Subcutaneous adipose tissue (tissue), 4 donors: Measurements from ENCODE around the gene WDR11. TPM values are rescaled to one million over a fixed set of nuclear protein-coding genes. Genes with fewer than 3 reads are reported as not detected.

Experiments used
- CTCF ChIP-seq: fragments of 450-650 bp; IDR thresholded peaks from one replicate; pipeline ENCODE4 v1.5.1; 2016; ENCODE audit warnings: low read depth, mild to moderate bottlenecking, control low read depth, antibody characterized with exemption, moderate library complexity
- total RNA-seq, 4 donors: library from RNA; depleted of rRNA; stranded (reverse); fragments of >200 nt; gene quantifications; one replicate each; pipeline ENCODE4 v1.1.0, GENCODE V29; 2016

The WDR11 gene
- total RNA-seq = 100 to 1,000 TPM in 1 of 4 donors, 10 to 100 TPM in 3; 48.8 to 112 (median 69.9) TPM

- no peak for TF ChIP-seq CTCF
Observed at GRCh38 chr10:120850911-120851865, at the start of gene WDR11. Gene WDR11 (plus strand): TSS chr10:120851362. CDS start chr10:120851421, 59 bp downstream.

- no peak for TF ChIP-seq CTCF
Observed at GRCh38 chr10:120802935-120803334, 48.2 kb upstream of the WDR11 start.

- no peak for TF ChIP-seq CTCF
Observed at GRCh38 chr10:120803972-120804371, 47.2 kb upstream of the WDR11 start.

GRCh38 chr10:120805014-120805812 is 45.9 kb upstream of the WDR11 start:
- TF ChIP-seq CTCF = no peak

GRCh38 chr10:120806081-120806480 is 45.1 kb upstream of the WDR11 start:
- TF ChIP-seq CTCF = no peak

GRCh38 chr10:120810298-120810697 is 40.9 kb upstream of the WDR11 start:
- TF ChIP-seq CTCF = no peak

GRCh38 chr10:120813085-120813484 is 38.1 kb upstream of the WDR11 start:
- TF ChIP-seq CTCF = no peak
